MCF 10A (cell line): Measurements from ENCODE around the gene PTPN2. TPM values are rescaled to one million over a fixed set of nuclear protein-coding genes. Genes with fewer than 3 reads are reported as not detected.
"Not testable (repeated sequence)": the region's sequence is repeated elsewhere in the genome, so short reads cannot be mapped to it uniquely, and the experiment has no call there.

ENCODE experiments used
- BruUV-seq: library from RNA; stranded (reverse); fragments of 400-500 nt; replicated peaks from 2 replicates; lab custom pipeline; 2021; lab: Mats Ljungman, UMichigan
- CTCF ChIA-PET: fragments of 300-600 bp; sonication (Branson Sonifier 250); formaldehyde crosslinking; extraction: SDS; loops from one replicate; lab custom pipeline; 2021; ENCODE audit warnings: antibody characterized with exemption, inconsistent platforms; lab: Yijun Ruan, JAX
- POLR2A ChIA-PET: fragments of 300-600, 350-650 bp; sonication (Branson Sonifier 250); formaldehyde crosslinking; extraction: SDS; loops from one replicate; lab custom pipeline; 2020; ENCODE audit warnings: antibody characterized with exemption, inconsistent platforms; lab: Yijun Ruan, JAX
- DNase-seq: peaks from one replicate; pipeline ENCODE4 v3.0.0-alpha.2; 2018; ENCODE audit not compliant: unreplicated experiment
- H3K27ac Mint-ChIP-seq: one replicate; pipeline ENCODE4 v1.8.0; 2022; ENCODE audit warnings: mild to moderate bottlenecking, low read depth, mixed read lengths; ENCODE audit not compliant: unreplicated experiment
- H3K27me3 Mint-ChIP-seq: one replicate; pipeline ENCODE4 v1.8.0; 2022; ENCODE audit warnings: mixed read lengths; ENCODE audit not compliant: insufficient read depth, unreplicated experiment
- H3K36me3 Mint-ChIP-seq: one replicate; pipeline ENCODE4 v1.8.0; 2022; ENCODE audit warnings: mild to moderate bottlenecking, moderate library complexity, mixed read lengths; ENCODE audit not compliant: insufficient read depth, unreplicated experiment
- H3K4me1 Mint-ChIP-seq: one replicate; pipeline ENCODE4 v1.8.0; 2022; ENCODE audit warnings: mixed read lengths; ENCODE audit not compliant: insufficient read depth, unreplicated experiment
- H3K4me3 Mint-ChIP-seq: one replicate; pipeline ENCODE4 v1.8.0; 2022; ENCODE audit warnings: mild to moderate bottlenecking, moderate library complexity, mixed read lengths; ENCODE audit not compliant: unreplicated experiment
- H3K9me3 Mint-ChIP-seq: one replicate; pipeline ENCODE4 v1.8.0; 2022; ENCODE audit warnings: mixed read lengths; ENCODE audit not compliant: unreplicated experiment
- CTCF ChIP-seq: fragments of 200-600 bp; IDR thresholded peaks from one replicate; pipeline ENCODE4 v1.8.0; 2022; ENCODE audit warnings: antibody characterized with exemption, mild to moderate bottlenecking; ENCODE audit not compliant: unreplicated experiment
- intact Hi-C: fragments of 100-400 bp; cut with micrococcal nuclease; formaldehyde crosslinking; loops from 2 replicates; pipeline ENCODE4 v1.14.1; 2022
- total RNA-seq: library from RNA; stranded (reverse); gene quantifications from 2 replicates; pipeline ENCODE4 v1.2.3, GENCODE V29; 2022

PTPN2 gene
- total RNA-seq, 1 experiment from 2014 or later: 75.2 TPM

- peaks cover 6% of the 10 kb centered on the region for H3K36me3 Mint-ChIP-seq
- no TSS peak for BruUV-seq
- CTCF ChIA-PET: interaction anchor here (0.6 to 1.4 kb wide), 2 partner anchors 28 to 192 kb away, joined by 4 read pairs; no protein-coding TSS in a partner anchor
- no peaks in the 10 kb centered on the region for H3K4me1 Mint-ChIP-seq
- no peaks in the 10 kb centered on the region for H3K9me3 Mint-ChIP-seq
- no peak overlapping the region for H3K27ac Mint-ChIP-seq
- intact Hi-C loops: no loop called here
- DNase-seq: no peak
- POLR2A ChIA-PET: no interaction called here
- H3K27me3 Mint-ChIP-seq: peaks cover 10% of the 10 kb centered on the region
- H3K4me3 Mint-ChIP-seq: no peak overlapping the region
- no peak for TF ChIP-seq CTCF
Observed at GRCh38 chr18:12906119-12906518, 22.1 kb upstream of the PTPN2 start.

GRCh38 chr18:12904012-12904516 is 20.0 kb upstream of the PTPN2 start:
- no peaks in the 10 kb centered on the region for H3K9me3 Mint-ChIP-seq
- H3K36me3 Mint-ChIP-seq: peaks cover 6% of the 10 kb centered on the region
- no TSS peak for BruUV-seq
- ChIA-PET CTCF (interaction anchor here (0.6 to 2.6 kb wide), 7 partner anchors 11 to 565 kb away, joined by 3 to 9 read pairs (median 4); no protein-coding TSS in a partner anchor), POLR2A (interaction anchor here (1.0 kb wide), 1 partner anchor 39 kb away, joined by 5 read pairs; no protein-coding TSS in a partner anchor)
- no peak for DNase-seq
- no peak overlapping the region for H3K4me3 Mint-ChIP-seq
- no peak for TF ChIP-seq CTCF
- intact Hi-C loops: no loop called here
- H3K27ac Mint-ChIP-seq: no peak overlapping the region
- H3K27me3 Mint-ChIP-seq: peaks cover 10% of the 10 kb centered on the region
- H3K4me1 Mint-ChIP-seq: no peaks in the 10 kb centered on the region

GRCh38 chr18:12901208-12901607 is 17.2 kb upstream of the PTPN2 start:
- DNase-seq, H3K27ac Mint-ChIP-seq, intact Hi-C loops, POLR2A ChIA-PET, H3K36me3 Mint-ChIP-seq, H3K9me3 Mint-ChIP-seq, H3K4me1 Mint-ChIP-seq, H3K4me3 Mint-ChIP-seq, BruUV-seq: not testable (repeated sequence)
- H3K27me3 Mint-ChIP-seq: peaks cover 10% of the 10 kb centered on the region
- CTCF ChIA-PET: interaction anchor here (4.1 kb wide), 1 partner anchor 33 kb away, joined by 19 read pairs; no protein-coding TSS in a partner anchor

- CTCF ChIA-PET: interaction anchor here (0.6 to 4.1 kb wide), 3 partner anchors 37 to 131 kb away, joined by 3 to 19 read pairs (median 3); no protein-coding TSS in a partner anchor
- BruUV-seq, H3K4me3 Mint-ChIP-seq, DNase-seq, H3K36me3 Mint-ChIP-seq, H3K9me3 Mint-ChIP-seq, H3K4me1 Mint-ChIP-seq, intact Hi-C loops, H3K27ac Mint-ChIP-seq, H3K27me3 Mint-ChIP-seq, POLR2A ChIA-PET: not testable (repeated sequence)
Observed at GRCh38 chr18:12896784-12897333, 12.8 kb upstream of the PTPN2 start.

GRCh38 chr18:12895626-12896025 is 11.6 kb upstream of the PTPN2 start:
- Mint-ChIP-seq H3K36me3 (no peaks in the 10 kb centered on the region), H3K4me1 (peaks cover 5% of the 10 kb centered on the region), H3K27ac (no peak overlapping the region), H3K4me3 (no peak overlapping the region), H3K9me3 (no peaks in the 10 kb centered on the region), H3K27me3 (no peaks in the 10 kb centered on the region)
- no peak for DNase-seq
- CTCF ChIA-PET: interaction anchor here (0.7 to 6.3 kb wide), 4 partner anchors 39 to 169 kb away, joined by 3 to 152 read pairs (median 25); no protein-coding TSS in a partner anchor
- no TSS peak for BruUV-seq
- POLR2A ChIA-PET: interaction anchor here (0.5 kb wide), 1 partner anchor 165 kb away, joined by 3 read pairs; no protein-coding TSS in a partner anchor
- TF ChIP-seq CTCF: no peak
- intact Hi-C loops: no loop called here
